GM21717 (cell line): Measurements from ENCODE around the gene NCAM2.
"Not testable (repeated sequence)": the region's sequence is repeated elsewhere in the genome, so short reads cannot be mapped to it uniquely, and the experiment has no call there.

Experiments used
- ATAC-seq: cut with Tn5 transposase; IDR thresholded peaks from one replicate; pipeline ENCODE4 v1.9.1; 2021; ENCODE audit warnings: mild to moderate bottlenecking, moderate library complexity; ENCODE audit not compliant: unreplicated experiment

NCAM2 gene

GRCh38 chr21:21101911-21102310, 103.7 kb downstream of the NCAM2 start:
- no peak for ATAC-seq

- no peak for ATAC-seq
These were observed 104.7 kb downstream of the NCAM2 start for GRCh38 chr21:21102896-21103295.

GRCh38 chr21:21103692-21104091, 105.5 kb downstream of the NCAM2 start:
- ATAC-seq, result no peak

- ATAC-seq, result no peak
These were observed 111.5 kb downstream of the NCAM2 start for GRCh38 chr21:21109736-21110135.

- no peak for ATAC-seq
These were observed 113.2 kb downstream of the NCAM2 start for GRCh38 chr21:21111309-21111920.

- no peak for ATAC-seq
These were observed 116.3 kb downstream of the NCAM2 start for GRCh38 chr21:21114461-21114860.

- no peak for ATAC-seq
These were observed 120.9 kb downstream of the NCAM2 start for GRCh38 chr21:21119091-21119490.

- ATAC-seq, result no peak
These were observed 124.5 kb downstream of the NCAM2 start for GRCh38 chr21:21122680-21123079.

GRCh38 chr21:21132390-21132789, 134.2 kb downstream of the NCAM2 start:
- no peak for ATAC-seq

GRCh38 chr21:21137986-21138385, 139.8 kb downstream of the NCAM2 start:
- ATAC-seq, result no peak

- ATAC-seq, result no peak
These were observed 148.6 kb downstream of the NCAM2 start for GRCh38 chr21:21146587-21147373.

GRCh38 chr21:21147374-21147745, 149.2 kb downstream of the NCAM2 start:
- ATAC-seq, result no peak

GRCh38 chr21:21148009-21148408, 149.8 kb downstream of the NCAM2 start:
- no peak for ATAC-seq

GRCh38 chr21:21148514-21148913, 150.3 kb downstream of the NCAM2 start:
- ATAC-seq, result no peak

- ATAC-seq, result not testable (repeated sequence)
These were observed 151.2 kb downstream of the NCAM2 start for GRCh38 chr21:21149445-21149844.

- no peak for ATAC-seq
These were observed 153.0 kb downstream of the NCAM2 start for GRCh38 chr21:21151231-21151630.

GRCh38 chr21:21156397-21156796, 158.2 kb downstream of the NCAM2 start:
- ATAC-seq, result no peak

GRCh38 chr21:21156957-21157356, 158.7 kb downstream of the NCAM2 start:
- ATAC-seq, result no peak

- ATAC-seq, result no peak
These were observed 160.2 kb downstream of the NCAM2 start for GRCh38 chr21:21158376-21158918.

- no peak for ATAC-seq
These were observed 161.2 kb downstream of the NCAM2 start for GRCh38 chr21:21159253-21159899.

GRCh38 chr21:21162786-21163185, 164.6 kb downstream of the NCAM2 start:
- no peak for ATAC-seq

GRCh38 chr21:21163904-21164303, 165.7 kb downstream of the NCAM2 start:
- no peak for ATAC-seq
